GM23338 (cell line): ENCODE results near the gene AGBL5. TPM values are rescaled to one million over a fixed set of nuclear protein-coding genes. Genes with fewer than 3 reads are reported as not detected.

Source experiments
- ATAC-seq: fragments of 200-7000 bp; cut with Tn5 transposase; 3 replicates; pipeline ENCODE4 v1.9.1; 2020
- DNase-seq: peaks from one replicate; pipeline ENCODE4 v3.0.0-alpha.2; 2015; ENCODE audit warnings: low spot score
- H2AFZ ChIP-seq: fragments of 200-600 bp; sonication (generic); 2 replicates; pipeline ENCODE4 v1.8.0; 2016; ENCODE audit warnings: antibody characterized with exemption, mild to moderate bottlenecking, moderate library complexity
- H3F3A ChIP-seq: fragments of 200-600 bp; sonication (generic); replicated peaks from 2 replicates; pipeline ENCODE4 v1.8.0; 2017; ENCODE audit warnings: antibody characterized with exemption, mixed run types, low read depth
- H3K27ac ChIP-seq: fragments of 200-600 bp; sonication (generic); 2 replicates; pipeline ENCODE4 v1.6.1; 2016; ENCODE audit warnings: low read depth
- H3K27me3 ChIP-seq: fragments of 200-600 bp; sonication (generic); 2 replicates; pipeline ENCODE4 v1.8.0; 2016; ENCODE audit warnings: mild to moderate bottlenecking, mixed run types, moderate library complexity; ENCODE audit not compliant: insufficient read depth
- H3K36me3 ChIP-seq: fragments of 200-600 bp; sonication (generic); 2 replicates; pipeline ENCODE4 v1.8.0; 2016; ENCODE audit warnings: mild to moderate bottlenecking; ENCODE audit not compliant: insufficient read depth
- H3K4me1 ChIP-seq: fragments of 200-600 bp; sonication (generic); 2 replicates; pipeline ENCODE4 v1.8.0; 2016; ENCODE audit warnings: mild to moderate bottlenecking, moderate library complexity; ENCODE audit not compliant: insufficient read depth
- H3K4me2 ChIP-seq: fragments of 200-600 bp; sonication (generic); 2 replicates; pipeline ENCODE4 v1.7.1; 2017; ENCODE audit warnings: mixed run types
- H3K4me3 ChIP-seq: fragments of 200-600 bp; sonication (generic); 2 replicates; pipeline ENCODE4 v1.6.1; 2016; ENCODE audit warnings: mixed run types
- H3K79me2 ChIP-seq: fragments of 200-600 bp; sonication (generic); replicated peaks from 2 replicates; pipeline ENCODE4 v1.8.0; 2017; ENCODE audit warnings: mild to moderate bottlenecking; ENCODE audit not compliant: insufficient read depth
- H3K9me2 ChIP-seq: fragments of 200-600 bp; sonication (generic); 2 replicates; pipeline ENCODE4 v1.8.0; 2017; ENCODE audit not compliant: insufficient read depth
- H4K20me1 ChIP-seq: fragments of 200-600 bp; sonication (generic); replicated peaks from 2 replicates; pipeline ENCODE4 v1.8.0; 2017; ENCODE audit warnings: mild to moderate bottlenecking; ENCODE audit not compliant: insufficient read depth
- H3K27ac Mint-ChIP-seq: 2 replicates; pipeline ENCODE4 v1.8.0; 2020; ENCODE audit warnings: inconsistent platforms, mild to moderate bottlenecking, moderate library complexity, mixed read lengths
- H3K27me3 Mint-ChIP-seq: 3 replicates; pipeline ENCODE4 v1.8.0; 2022; ENCODE audit warnings: low read depth, mild to moderate bottlenecking, moderate library complexity, mixed read lengths, inconsistent platforms; ENCODE audit not compliant: insufficient read depth, poor library complexity
- H3K36me3 Mint-ChIP-seq: 3 replicates; pipeline ENCODE4 v1.8.0; 2021; ENCODE audit warnings: low read depth, mild to moderate bottlenecking, inconsistent platforms, moderate library complexity, mixed read lengths
- H3K4me1 Mint-ChIP-seq: 3 replicates; pipeline ENCODE4 v1.8.0; 2020; ENCODE audit warnings: mild to moderate bottlenecking, inconsistent platforms, mixed read lengths
- H3K4me3 Mint-ChIP-seq: 3 replicates; pipeline ENCODE4 v1.8.0; 2021; ENCODE audit warnings: moderate library complexity, mild to moderate bottlenecking, inconsistent platforms, mixed read lengths
- H3K9me3 Mint-ChIP-seq: 3 replicates; pipeline ENCODE4 v1.8.0; 2020; ENCODE audit warnings: moderate library complexity, mild to moderate bottlenecking, inconsistent platforms, mixed read lengths
- CREB1 ChIP-seq: fragments of 250-450 bp; sonication (Bioruptor Pico); IDR thresholded peaks from 2 replicates; pipeline ENCODE4 v1.5.0; 2020; ENCODE audit warnings: low read depth, mild to moderate bottlenecking, moderate library complexity
- EZH2 ChIP-seq: fragments of 200-600 bp; sonication (generic); IDR thresholded peaks from one replicate; pipeline ENCODE4 v1.8.0; 2017; ENCODE audit warnings: antibody characterized with exemption, mild to moderate bottlenecking, low read depth; ENCODE audit not compliant: unreplicated experiment
- EZH2phosphoT487 ChIP-seq: fragments of 200-600 bp; sonication (generic); IDR thresholded peaks from one replicate; pipeline ENCODE4 v1.8.1; 2018; ENCODE audit warnings: antibody characterized with exemption; ENCODE audit not compliant: unreplicated experiment
- JUNB ChIP-seq: IDR thresholded peaks from one replicate; pipeline ENCODE4 v1.6.1; 2016; ENCODE audit warnings: antibody characterized with exemption; ENCODE audit not compliant: unreplicated experiment
- NANOG ChIP-seq: IDR thresholded peaks from 2 replicates; pipeline ENCODE4 v1.6.1; 2016; ENCODE audit warnings: antibody characterized with exemption, borderline replicate concordance
- POLR2AphosphoS5 ChIP-seq: IDR thresholded peaks from 2 replicates; pipeline ENCODE4 v1.6.1; 2016; ENCODE audit warnings: antibody characterized with exemption, low read depth
- STAT1 ChIP-seq: IDR thresholded peaks from one replicate; pipeline ENCODE4 v1.6.1; 2016; ENCODE audit warnings: antibody characterized with exemption; ENCODE audit not compliant: unreplicated experiment
- ZNF114 ChIP-seq: fragments of 250-450 bp; sonication (Bioruptor Pico); IDR thresholded peaks from 2 replicates; pipeline ENCODE4 v1.5.0; 2020; ENCODE audit warnings: mild to moderate bottlenecking, moderate library complexity
- ZNF331 ChIP-seq: fragments of 250-450 bp; sonication (Bioruptor Pico); IDR thresholded peaks from 2 replicates; pipeline ENCODE4 v1.5.0; 2020; ENCODE audit warnings: low read depth, mild to moderate bottlenecking, moderate library complexity
- polyA plus RNA-seq: library from polyadenylated mRNA; unstranded; fragments of >200 nt; fragmentation: Nextera tagmentation; extraction: Ambion mirVana; gene quantifications from 2 replicates; pipeline ENCODE4 v1.2.1, GENCODE V29; 2016
- total RNA-seq: library from RNA; depleted of rRNA; stranded (reverse); fragments of >200 nt; shearing (Covaris generic); gene quantifications from 2 replicates; pipeline ENCODE4 v1.2.3, GENCODE V29; 2014
- TF ChIP-seq, protein P1 (sequence below): fragments of 250-450 bp; sonication (Bioruptor Pico); IDR thresholded peaks from 2 replicates; pipeline ENCODE4 v1.5.0; 2020; ENCODE audit warnings: mild to moderate bottlenecking, moderate library complexity
- TF ChIP-seq, protein P2 (sequence below): IDR thresholded peaks from 2 replicates; pipeline ENCODE4 v1.6.1; 2016; ENCODE audit warnings: antibody characterized with exemption
- TF ChIP-seq, protein P3 (sequence below), 2 experiments: fragments of 200-600 bp in 1 of 2; sonication (generic) in 1 of 2; conservative IDR thresholded peaks; 2 replicates each; pipeline versions ENCODE4 v1.5.1 to v1.6.1; 2016 to 2017; ENCODE audit warnings: antibody characterized with exemption in 2 of 2, low read depth in 2 of 2, mild to moderate bottlenecking in 2 of 2, moderate library complexity in 1 of 2

AGBL5 gene
- total and polyA plus RNA-seq, 2 experiments from 2014 or later, result 17.9 to 31.3 TPM

DNA sequence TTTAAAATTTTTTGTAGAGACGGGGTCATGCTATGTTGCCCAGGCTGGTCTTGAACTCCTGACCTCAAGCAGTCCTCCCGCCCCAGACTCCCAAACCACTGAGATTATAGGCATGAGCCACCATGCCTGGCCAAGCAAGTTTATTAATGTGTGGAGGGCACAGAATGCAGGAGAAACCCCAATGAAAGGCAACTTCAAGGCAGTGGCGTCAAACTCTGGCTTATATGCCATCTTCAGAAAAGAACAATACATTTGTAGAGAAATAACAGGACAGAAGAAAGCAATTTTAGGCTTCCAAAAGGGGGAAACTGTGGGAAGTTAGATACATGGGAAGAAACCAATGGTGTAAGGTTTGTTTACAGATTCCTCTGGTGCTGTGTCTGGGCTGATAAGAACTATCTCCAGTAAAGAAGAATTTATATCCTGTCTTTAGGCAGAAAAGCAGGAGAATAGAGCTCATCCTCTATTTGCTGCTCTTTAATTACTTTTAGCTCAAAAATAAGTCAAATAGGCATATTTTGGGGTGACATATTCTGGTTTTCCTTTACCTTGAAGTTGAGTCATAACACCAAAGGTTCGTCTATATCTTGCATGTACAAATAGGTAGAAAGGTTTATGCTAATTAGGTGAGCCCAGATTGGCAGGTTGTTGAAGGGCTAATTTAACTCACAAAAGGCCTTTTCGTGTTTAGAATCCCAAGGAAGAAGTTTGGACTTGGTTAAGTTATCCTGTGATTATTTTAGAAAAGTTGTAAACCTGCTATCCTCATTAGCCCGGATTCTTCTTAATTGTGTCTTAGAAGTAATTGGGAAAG lies 44.7 kb upstream of the AGBL5 start (continued):
- TF ChIP-seq, protein P1, sequence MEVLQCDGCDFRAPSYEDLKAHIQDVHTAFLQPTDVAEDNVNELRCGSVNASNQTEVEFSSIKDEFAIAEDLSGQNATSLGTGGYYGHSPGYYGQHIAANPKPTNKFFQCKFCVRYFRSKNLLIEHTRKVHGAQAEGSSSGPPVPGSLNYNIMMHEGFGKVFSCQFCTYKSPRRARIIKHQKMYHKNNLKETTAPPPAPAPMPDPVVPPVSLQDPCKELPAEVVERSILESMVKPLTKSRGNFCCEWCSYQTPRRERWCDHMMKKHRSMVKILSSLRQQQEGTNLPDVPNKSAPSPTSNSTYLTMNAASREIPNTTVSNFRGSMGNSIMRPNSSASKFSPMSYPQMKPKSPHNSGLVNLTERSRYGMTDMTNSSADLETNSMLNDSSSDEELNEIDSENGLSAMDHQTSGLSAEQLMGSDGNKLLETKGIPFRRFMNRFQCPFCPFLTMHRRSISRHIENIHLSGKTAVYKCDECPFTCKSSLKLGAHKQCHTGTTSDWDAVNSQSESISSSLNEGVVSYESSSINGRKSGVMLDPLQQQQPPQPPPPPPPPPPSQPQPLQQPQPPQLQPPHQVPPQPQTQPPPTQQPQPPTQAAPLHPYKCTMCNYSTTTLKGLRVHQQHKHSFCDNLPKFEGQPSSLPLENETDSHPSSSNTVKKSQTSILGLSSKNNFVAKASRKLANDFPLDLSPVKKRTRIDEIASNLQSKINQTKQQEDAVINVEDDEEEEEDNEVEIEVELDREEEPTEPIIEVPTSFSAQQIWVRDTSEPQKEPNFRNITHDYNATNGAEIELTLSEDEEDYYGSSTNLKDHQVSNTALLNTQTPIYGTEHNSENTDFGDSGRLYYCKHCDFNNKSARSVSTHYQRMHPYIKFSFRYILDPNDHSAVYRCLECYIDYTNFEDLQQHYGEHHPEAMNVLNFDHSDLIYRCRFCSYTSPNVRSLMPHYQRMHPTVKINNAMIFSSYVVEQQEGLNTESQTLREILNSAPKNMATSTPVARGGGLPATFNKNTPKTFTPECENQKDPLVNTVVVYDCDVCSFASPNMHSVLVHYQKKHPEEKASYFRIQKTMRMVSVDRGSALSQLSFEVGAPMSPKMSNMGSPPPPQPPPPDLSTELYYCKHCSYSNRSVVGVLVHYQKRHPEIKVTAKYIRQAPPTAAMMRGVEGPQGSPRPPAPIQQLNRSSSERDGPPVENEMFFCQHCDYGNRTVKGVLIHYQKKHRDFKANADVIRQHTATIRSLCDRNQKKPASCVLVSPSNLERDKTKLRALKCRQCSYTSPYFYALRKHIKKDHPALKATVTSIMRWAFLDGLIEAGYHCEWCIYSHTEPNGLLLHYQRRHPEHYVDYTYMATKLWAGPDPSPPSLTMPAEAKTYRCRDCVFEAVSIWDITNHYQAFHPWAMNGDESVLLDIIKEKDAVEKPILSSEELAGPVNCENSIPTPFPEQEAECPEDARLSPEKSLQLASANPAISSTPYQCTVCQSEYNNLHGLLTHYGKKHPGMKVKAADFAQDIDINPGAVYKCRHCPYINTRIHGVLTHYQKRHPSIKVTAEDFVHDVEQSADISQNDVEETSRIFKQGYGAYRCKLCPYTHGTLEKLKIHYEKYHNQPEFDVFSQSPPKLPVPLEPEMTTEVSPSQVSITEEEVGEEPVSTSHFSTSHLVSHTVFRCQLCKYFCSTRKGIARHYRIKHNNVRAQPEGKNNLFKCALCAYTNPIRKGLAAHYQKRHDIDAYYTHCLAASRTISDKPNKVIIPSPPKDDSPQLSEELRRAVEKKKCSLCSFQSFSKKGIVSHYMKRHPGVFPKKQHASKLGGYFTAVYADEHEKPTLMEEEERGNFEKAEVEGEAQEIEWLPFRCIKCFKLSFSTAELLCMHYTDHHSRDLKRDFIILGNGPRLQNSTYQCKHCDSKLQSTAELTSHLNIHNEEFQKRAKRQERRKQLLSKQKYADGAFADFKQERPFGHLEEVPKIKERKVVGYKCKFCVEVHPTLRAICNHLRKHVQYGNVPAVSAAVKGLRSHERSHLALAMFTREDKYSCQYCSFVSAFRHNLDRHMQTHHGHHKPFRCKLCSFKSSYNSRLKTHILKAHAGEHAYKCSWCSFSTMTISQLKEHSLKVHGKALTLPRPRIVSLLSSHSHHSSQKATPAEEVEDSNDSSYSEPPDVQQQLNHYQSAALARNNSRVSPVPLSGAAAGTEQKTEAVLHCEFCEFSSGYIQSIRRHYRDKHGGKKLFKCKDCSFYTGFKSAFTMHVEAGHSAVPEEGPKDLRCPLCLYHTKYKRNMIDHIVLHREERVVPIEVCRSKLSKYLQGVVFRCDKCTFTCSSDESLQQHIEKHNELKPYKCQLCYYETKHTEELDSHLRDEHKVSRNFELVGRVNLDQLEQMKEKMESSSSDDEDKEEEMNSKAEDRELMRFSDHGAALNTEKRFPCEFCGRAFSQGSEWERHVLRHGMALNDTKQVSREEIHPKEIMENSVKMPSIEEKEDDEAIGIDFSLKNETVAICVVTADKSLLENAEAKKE, result no peak
- TF ChIP-seq ZNF114 (CRISPR knock-in tag), result no peak

DNA sequence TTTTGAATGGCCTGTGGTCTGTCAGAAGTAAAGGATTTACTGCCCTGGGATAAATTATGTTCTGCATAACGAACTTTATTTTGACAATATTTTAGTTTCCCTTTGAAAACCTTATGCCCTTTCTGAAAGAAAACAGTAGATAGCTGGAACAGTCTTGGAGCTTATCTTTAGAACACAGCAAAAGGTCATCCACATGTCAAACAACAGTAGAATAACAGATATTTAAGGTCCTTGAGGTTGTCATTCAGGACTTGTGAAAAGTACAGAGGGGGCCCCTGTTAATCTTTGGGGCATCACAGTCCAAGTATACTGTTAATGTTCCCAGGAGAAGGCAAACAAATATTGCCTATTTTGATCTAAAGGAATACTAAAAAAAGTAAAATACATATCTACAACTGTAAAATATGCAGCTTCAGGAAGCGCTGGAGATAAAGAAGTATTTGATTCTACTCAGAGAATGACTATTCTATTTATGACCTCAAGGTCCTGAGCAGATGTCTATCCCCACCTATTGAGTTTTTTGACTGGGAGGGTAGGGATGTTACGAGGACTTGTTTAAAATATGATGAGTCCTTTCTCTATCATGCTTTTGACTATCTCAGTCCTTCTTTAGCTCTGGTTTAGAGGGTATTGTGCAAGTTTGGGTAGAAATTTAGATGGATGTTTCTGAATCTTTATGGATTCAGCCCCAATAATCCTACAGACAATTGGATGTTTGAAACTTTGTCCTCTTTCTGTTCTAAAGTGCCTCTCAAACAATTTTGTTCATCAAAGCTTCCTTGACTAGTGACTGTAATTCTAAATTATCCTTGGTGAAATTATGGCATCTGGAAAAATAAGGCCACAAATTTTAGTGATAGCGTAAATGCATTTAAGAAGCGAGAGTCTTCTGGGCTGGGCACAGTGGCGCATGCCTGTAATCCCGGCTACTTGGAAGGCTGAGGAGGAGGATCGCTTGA lies 43.8 kb upstream of the AGBL5 start:
- H3K4me3 Mint-ChIP-seq, result no peak overlapping the region
- H3K27ac Mint-ChIP-seq, result no peak overlapping the region
- H3K27me3 ChIP-seq, result no peaks in the 10 kb centered on the region
- H3K9me3 Mint-ChIP-seq, result peaks cover 9% of the 10 kb centered on the region
- H3K4me1 Mint-ChIP-seq, result peaks cover 3% of the 10 kb centered on the region; the same call in 1 of the 3 replicates
- H3F3A ChIP-seq, result no peaks in the 10 kb centered on the region
- H3K36me3 Mint-ChIP-seq, result peaks cover 6% of the 10 kb centered on the region
- H3K9me2 ChIP-seq, result no peaks in the 10 kb centered on the region
- H3K4me3 ChIP-seq, result no peak overlapping the region
- H2AFZ ChIP-seq, result no peak overlapping the region
- H3K36me3 ChIP-seq, result no peaks in the 10 kb centered on the region
- no peak overlapping the region for H3K4me2 ChIP-seq
- ATAC-seq (no peak), DNase-seq (no peak)
- no peaks in the 10 kb centered on the region for H3K79me2 ChIP-seq
- 0 out of 2 replicates have a peak, but pooled peaks cover 3% of the 10 kb centered on the region for H4K20me1 ChIP-seq
- H3K27ac ChIP-seq, result no peak overlapping the region
- H3K27me3 Mint-ChIP-seq, result peaks cover 1% of the 10 kb centered on the region
- no peaks in the 10 kb centered on the region for H3K4me1 ChIP-seq
- no peak for TF ChIP-seq NANOG
- TF ChIP-seq, protein P2, sequence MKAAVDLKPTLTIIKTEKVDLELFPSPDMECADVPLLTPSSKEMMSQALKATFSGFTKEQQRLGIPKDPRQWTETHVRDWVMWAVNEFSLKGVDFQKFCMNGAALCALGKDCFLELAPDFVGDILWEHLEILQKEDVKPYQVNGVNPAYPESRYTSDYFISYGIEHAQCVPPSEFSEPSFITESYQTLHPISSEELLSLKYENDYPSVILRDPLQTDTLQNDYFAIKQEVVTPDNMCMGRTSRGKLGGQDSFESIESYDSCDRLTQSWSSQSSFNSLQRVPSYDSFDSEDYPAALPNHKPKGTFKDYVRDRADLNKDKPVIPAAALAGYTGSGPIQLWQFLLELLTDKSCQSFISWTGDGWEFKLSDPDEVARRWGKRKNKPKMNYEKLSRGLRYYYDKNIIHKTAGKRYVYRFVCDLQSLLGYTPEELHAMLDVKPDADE, result no peak
- TF ChIP-seq CREB1 (CRISPR knock-in tag), result no peak
- no peak for TF ChIP-seq STAT1
- TF ChIP-seq POLR2AphosphoS5, result no peak
- TF ChIP-seq EZH2, result no peak
- no peak for TF ChIP-seq JUNB
- TF ChIP-seq ZNF114 (CRISPR knock-in tag), result no peak
- no peak for TF ChIP-seq ZNF331
- no peak for TF ChIP-seq EZH2phosphoT487
- TF ChIP-seq, protein P3, sequence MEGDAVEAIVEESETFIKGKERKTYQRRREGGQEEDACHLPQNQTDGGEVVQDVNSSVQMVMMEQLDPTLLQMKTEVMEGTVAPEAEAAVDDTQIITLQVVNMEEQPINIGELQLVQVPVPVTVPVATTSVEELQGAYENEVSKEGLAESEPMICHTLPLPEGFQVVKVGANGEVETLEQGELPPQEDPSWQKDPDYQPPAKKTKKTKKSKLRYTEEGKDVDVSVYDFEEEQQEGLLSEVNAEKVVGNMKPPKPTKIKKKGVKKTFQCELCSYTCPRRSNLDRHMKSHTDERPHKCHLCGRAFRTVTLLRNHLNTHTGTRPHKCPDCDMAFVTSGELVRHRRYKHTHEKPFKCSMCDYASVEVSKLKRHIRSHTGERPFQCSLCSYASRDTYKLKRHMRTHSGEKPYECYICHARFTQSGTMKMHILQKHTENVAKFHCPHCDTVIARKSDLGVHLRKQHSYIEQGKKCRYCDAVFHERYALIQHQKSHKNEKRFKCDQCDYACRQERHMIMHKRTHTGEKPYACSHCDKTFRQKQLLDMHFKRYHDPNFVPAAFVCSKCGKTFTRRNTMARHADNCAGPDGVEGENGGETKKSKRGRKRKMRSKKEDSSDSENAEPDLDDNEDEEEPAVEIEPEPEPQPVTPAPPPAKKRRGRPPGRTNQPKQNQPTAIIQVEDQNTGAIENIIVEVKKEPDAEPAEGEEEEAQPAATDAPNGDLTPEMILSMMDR (conservative IDR thresholded peaks at IDR 0.05; ENCODE audit: low read depth in 2 of 2), result no peak
